IMR-90 (cell line): ENCODE results near the gene GPR161. TPM values are rescaled to one million over a fixed set of nuclear protein-coding genes. Genes with fewer than 3 reads are reported as not detected.

Experiments used
- ATAC-seq: fragments of 200-7000 bp; cut with Tn5 transposase; 2 replicates; pipeline ENCODE4 v1.9.1; 2020; ENCODE audit warnings: low read depth, mild to moderate bottlenecking, moderate library complexity
- BruUV-seq: library from RNA; stranded (reverse); fragments of 400-500 nt; replicated peaks from 2 replicates; lab custom pipeline; 2021; lab: Mats Ljungman, UMichigan
- CTCF ChIA-PET: fragments of 300-600 bp; formaldehyde crosslinking; extraction: SDS; loops from one replicate; lab custom pipeline; 2021; ENCODE audit warnings: antibody characterized with exemption; lab: Yijun Ruan, JAX
- POLR2A ChIA-PET: fragments of 300-600 bp; sonication (Branson Sonifier 250); formaldehyde crosslinking; loops from one replicate; lab custom pipeline; 2022; ENCODE audit warnings: antibody characterized with exemption; ENCODE audit not compliant: unreplicated experiment; lab: Charles Lee
- DNase-seq: peaks from one replicate; pipeline ENCODE4 v3.0.0; 2013
- H2AFZ ChIP-seq: replicated peaks from 2 replicates; pipeline ENCODE3; 2013; ENCODE audit warnings: low read length, mild to moderate bottlenecking; ENCODE audit not compliant: poor library complexity
- H2AK5ac ChIP-seq: 2 replicates; pipeline ENCODE4 v1.6.1; 2013; ENCODE audit warnings: low read depth, low read length, inconsistent platforms
- H2AK9ac ChIP-seq: replicated peaks from 2 replicates; pipeline ENCODE3; 2013; ENCODE audit warnings: mild to moderate bottlenecking, low read depth, low read length, moderate library complexity; ENCODE audit not compliant: poor library complexity
- H2BK120ac ChIP-seq: 2 replicates; pipeline ENCODE4 v1.6.1; 2013; ENCODE audit warnings: low read depth, low read length, inconsistent platforms
- H2BK15ac ChIP-seq: 3 replicates; pipeline ENCODE4 v1.6.1; 2013; ENCODE audit warnings: low read depth, low read length, inconsistent platforms
- H2BK20ac ChIP-seq: 2 replicates; pipeline ENCODE4 v1.6.1; 2013; ENCODE audit warnings: low read depth, mild to moderate bottlenecking, inconsistent platforms, low read length, moderate library complexity
- H2BK5ac ChIP-seq: 2 replicates; pipeline ENCODE4 v1.6.1; 2013; ENCODE audit warnings: mild to moderate bottlenecking, low read depth, low read length, inconsistent platforms; ENCODE audit not compliant: poor library complexity, severe bottlenecking
- H3K14ac ChIP-seq: replicated peaks from 2 replicates; pipeline ENCODE4 v1.6.1; 2013; ENCODE audit warnings: low read depth, low read length, inconsistent platforms
- H3K18ac ChIP-seq: 2 replicates; pipeline ENCODE4 v1.6.1; 2013; ENCODE audit warnings: low read depth, low read length, control low read depth
- H3K23ac ChIP-seq: 2 replicates; pipeline ENCODE4 v1.6.1; 2013; ENCODE audit warnings: low read depth, low read length, inconsistent platforms
- H3K27ac ChIP-seq: 2 replicates; pipeline ENCODE4 v1.5.1; 2013; ENCODE audit warnings: mild to moderate bottlenecking, control low read depth, low read length; ENCODE audit not compliant: insufficient read depth
- H3K27me3 ChIP-seq: 2 replicates; pipeline ENCODE4 v1.6.1; 2013; ENCODE audit warnings: low read length; ENCODE audit not compliant: control insufficient read depth, insufficient read depth
- H3K36me3 ChIP-seq: 2 replicates; pipeline ENCODE4 v1.6.1; 2013; ENCODE audit warnings: low read length, mixed read lengths; ENCODE audit not compliant: control insufficient read depth, insufficient read depth
- H3K4ac ChIP-seq: 2 replicates; pipeline ENCODE4 v1.6.1; 2013; ENCODE audit warnings: low read depth, low read length, inconsistent platforms
- H3K4me1 ChIP-seq: 2 replicates; pipeline ENCODE4 v1.6.1; 2013; ENCODE audit warnings: low read length, mixed read lengths; ENCODE audit not compliant: control insufficient read depth, insufficient read depth
- H3K4me2 ChIP-seq: 2 replicates; pipeline ENCODE4 v1.6.1; 2013; ENCODE audit warnings: low read depth, mild to moderate bottlenecking, control low read depth, low read length, moderate library complexity
- H3K4me3 ChIP-seq: 2 replicates; pipeline ENCODE4 v1.5.1; 2013; ENCODE audit warnings: low read depth, mild to moderate bottlenecking, control low read depth, low read length, moderate library complexity; ENCODE audit not compliant: insufficient read depth
- H3K56ac ChIP-seq: 2 replicates; pipeline ENCODE4 v1.6.1; 2013; ENCODE audit warnings: low read length, inconsistent platforms; ENCODE audit not compliant: insufficient read depth; ENCODE audit errors: extremely low read depth
- H3K79me1 ChIP-seq, 2 experiments: 2 replicates each; pipeline ENCODE4 v1.6.1; 2013; ENCODE audit warnings: low read length in 2 of 2, inconsistent platforms in 1 of 2, low read depth in 1 of 2
- H3K9ac ChIP-seq: 2 replicates; pipeline ENCODE4 v1.6.1; 2013; ENCODE audit warnings: low read depth, low read length, control low read depth
- H3K9me1 ChIP-seq: 2 replicates; pipeline ENCODE4 v1.6.1; 2013; ENCODE audit warnings: low read length, inconsistent platforms; ENCODE audit not compliant: insufficient read depth
- H3K9me3 ChIP-seq: 2 replicates; pipeline ENCODE4 v1.6.1; 2013; ENCODE audit warnings: low read length; ENCODE audit not compliant: control insufficient read depth, insufficient read depth
- H4K20me1 ChIP-seq: 2 replicates; pipeline ENCODE4 v1.6.1; 2013; ENCODE audit warnings: low read length, inconsistent platforms; ENCODE audit not compliant: insufficient read depth
- H4K5ac ChIP-seq: 2 replicates; pipeline ENCODE4 v1.6.1; 2013; ENCODE audit warnings: mild to moderate bottlenecking, low read depth, low read length, control low read depth
- H4K8ac ChIP-seq, 2 experiments: 2 replicates each; pipeline ENCODE4 v1.6.1; 2013; ENCODE audit warnings: low read depth in 2 of 2, low read length in 2 of 2, control low read depth in 1 of 2, inconsistent platforms in 1 of 2
- H4K91ac ChIP-seq: 2 replicates; pipeline ENCODE4 v1.6.1; 2013; ENCODE audit warnings: low read depth, low read length, inconsistent platforms; ENCODE audit not compliant: insufficient read depth
- BHLHE40 ChIP-seq: fragments of 150-350 bp; IDR thresholded peaks from 2 replicates; pipeline ENCODE4 v1.6.1; 2016; ENCODE audit warnings: mild to moderate bottlenecking, low read depth, low read length
- CEBPB ChIP-seq: IDR thresholded peaks from 2 replicates; pipeline ENCODE4 v1.6.1; 2012; ENCODE audit warnings: low read depth, low read length, improper control_type of control experiment
- CHD1 ChIP-seq: IDR thresholded peaks from 2 replicates; pipeline ENCODE4 v1.6.1; 2012; ENCODE audit warnings: low read depth, low read length, improper control_type of control experiment
- FOS ChIP-seq: fragments of 150-350 bp; IDR thresholded peaks from 2 replicates; pipeline ENCODE4 v1.6.1; 2016; ENCODE audit warnings: low read depth, low read length
- MAFK ChIP-seq: IDR thresholded peaks from 2 replicates; pipeline ENCODE4 v1.6.1; 2012; ENCODE audit warnings: low read depth, low read length, improper control_type of control experiment
- MAZ ChIP-seq: IDR thresholded peaks from 2 replicates; pipeline ENCODE4 v1.6.1; 2012; ENCODE audit warnings: low read depth, mild to moderate bottlenecking, low read length, improper control_type of control experiment, moderate library complexity, borderline replicate concordance
- NFE2L2 ChIP-seq: fragments of 150-350 bp; IDR thresholded peaks from 2 replicates; pipeline ENCODE4 v1.6.1; 2016; ENCODE audit warnings: low read depth, mild to moderate bottlenecking, low read length
- POLR2A ChIP-seq: IDR thresholded peaks from 2 replicates; pipeline ENCODE4 v1.6.1; 2012; ENCODE audit warnings: mild to moderate bottlenecking, low read depth, low read length
- RAD21 ChIP-seq: IDR thresholded peaks from 2 replicates; pipeline ENCODE4 v1.6.1; 2012; ENCODE audit warnings: low read length, improper control_type of control experiment
- RCOR1 ChIP-seq: IDR thresholded peaks from 2 replicates; pipeline ENCODE4 v1.6.1; 2012; ENCODE audit warnings: mild to moderate bottlenecking, low read length, improper control_type of control experiment; ENCODE audit not compliant: insufficient replicate concordance
- WGBS, 2 experiments: methylation state at CpG; one replicate each; pipeline versions ENCODE4 v1.1.5 to v1.1.7; 2013; ENCODE audit warnings: missing lambda C conversion rate in 2 of 2; ENCODE audit not compliant: insufficient read length in 1 of 2; ENCODE audit errors: extremely low coverage in 2 of 2; 5-methylcytosine and 5-hydroxymethylcytosine counted together
- dilution Hi-C: fragments of 300-500 bp; cut with HindIII; formaldehyde crosslinking; loops from one replicate; pipeline ENCODE4 v1.14.3; 2018; ENCODE audit warnings: low sequenced_read_pairs; ENCODE audit not compliant: unreplicated experiment
- in situ Hi-C: fragments of 300-500 bp; cut with MboI; formaldehyde crosslinking; loops from 3 replicates; pipeline ENCODE4 v1.14.3; 2019; ENCODE audit warnings: low sequenced_read_pairs, inconsistent platforms, mixed read lengths
- intact Hi-C: fragments of 100-400 bp; cut with micrococcal nuclease; formaldehyde crosslinking; loops from 2 replicates; pipeline ENCODE4 v1.10.0; 2022
- polyA plus RNA-seq, 3 experiments: library from polyadenylated mRNA; depleted of rRNA; stranded (reverse); fragments of >200 nt; gene quantifications; 2 replicates each; pipeline ENCODE4 v1.2.3, GENCODE V29; 2012; ENCODE audit warnings: low replicate concordance in 1 of 3
- total RNA-seq: library from RNA; depleted of rRNA; stranded (reverse); fragments of >200 nt; gene quantifications from 2 replicates; pipeline ENCODE4 v1.2.3, GENCODE V29; 2012
- TF ChIP-seq, protein P1 (sequence below): fragments of 150-350 bp; IDR thresholded peaks from 2 replicates; pipeline ENCODE4 v1.6.1; 2016; ENCODE audit warnings: low read depth, mild to moderate bottlenecking, low read length, moderate library complexity, borderline replicate concordance
- TF ChIP-seq, protein P2 (sequence below): conservative IDR thresholded peaks from 2 replicates; pipeline ENCODE4 v1.5.1; 2012; ENCODE audit warnings: mild to moderate bottlenecking, low read depth, low read length, improper control_type of control experiment
- TF ChIP-seq, protein P3 (sequence below): fragments of 150-350 bp; IDR thresholded peaks from 2 replicates; pipeline ENCODE4 v1.6.1; 2017; ENCODE audit warnings: mild to moderate bottlenecking, antibody characterized with exemption, low read length, low read depth

Gene GPR161
- total and polyA plus RNA-seq, 2 of the 4 experiments (the other 2 are of a cell fraction), result 12.5 to 13.3 TPM

DNA sequence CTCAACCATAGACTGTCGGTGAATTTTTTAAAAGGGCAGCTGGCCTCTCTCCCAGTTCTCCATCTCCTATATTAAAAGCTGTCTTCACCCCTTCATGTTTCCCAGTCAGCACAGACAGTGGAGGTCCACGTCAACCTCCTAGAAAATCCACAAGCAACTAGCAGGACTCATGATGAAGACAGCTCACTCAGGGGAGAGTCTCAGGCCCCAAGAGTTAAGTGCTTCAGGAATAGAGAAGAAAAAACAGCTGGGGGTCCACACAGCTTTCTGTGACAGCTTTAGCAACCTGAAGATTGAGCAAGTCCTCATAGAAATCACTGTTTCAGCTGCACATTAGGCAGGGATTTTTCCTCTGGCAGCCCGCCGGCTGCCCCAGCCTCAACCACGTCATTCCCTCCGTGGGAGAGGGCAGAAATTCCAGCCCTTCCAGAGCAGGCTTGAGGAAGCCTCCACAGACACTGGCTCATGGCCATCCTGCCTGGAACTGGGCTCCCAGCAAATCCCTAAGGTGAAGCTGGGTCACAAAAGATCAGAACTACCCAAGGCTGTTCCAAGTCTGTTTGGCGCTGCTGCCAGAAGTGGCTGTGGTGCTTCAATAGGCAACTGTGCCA is 15.2 kb downstream of the GPR161 start (continued):
- TF ChIP-seq, protein P1, sequence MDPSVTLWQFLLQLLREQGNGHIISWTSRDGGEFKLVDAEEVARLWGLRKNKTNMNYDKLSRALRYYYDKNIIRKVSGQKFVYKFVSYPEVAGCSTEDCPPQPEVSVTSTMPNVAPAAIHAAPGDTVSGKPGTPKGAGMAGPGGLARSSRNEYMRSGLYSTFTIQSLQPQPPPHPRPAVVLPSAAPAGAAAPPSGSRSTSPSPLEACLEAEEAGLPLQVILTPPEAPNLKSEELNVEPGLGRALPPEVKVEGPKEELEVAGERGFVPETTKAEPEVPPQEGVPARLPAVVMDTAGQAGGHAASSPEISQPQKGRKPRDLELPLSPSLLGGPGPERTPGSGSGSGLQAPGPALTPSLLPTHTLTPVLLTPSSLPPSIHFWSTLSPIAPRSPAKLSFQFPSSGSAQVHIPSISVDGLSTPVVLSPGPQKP, result no peak

DNA sequence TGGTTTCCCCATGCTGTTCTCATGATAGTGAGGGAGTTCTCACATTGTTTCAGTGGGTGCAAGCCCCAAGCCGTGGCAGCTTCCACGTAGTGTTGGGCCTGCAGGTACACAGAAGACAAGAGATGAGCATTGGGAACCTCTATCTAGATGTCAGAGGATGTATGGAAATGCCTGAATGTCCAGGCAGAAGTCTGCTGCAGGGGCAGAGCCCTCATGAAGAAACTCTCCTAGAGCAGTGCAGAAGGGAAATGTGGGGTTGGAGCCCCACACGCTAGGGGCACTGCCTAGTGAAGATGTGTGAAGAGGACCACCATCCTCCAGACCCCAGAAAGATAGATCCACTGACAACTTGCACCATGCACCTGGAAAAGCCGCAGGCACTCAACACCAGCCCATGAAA is 17.0 kb downstream of the GPR161 start:
- Histone ChIP-seq H3K23ac (no peak overlapping the region), H3K4me1 (peaks cover 8% of the 10 kb centered on the region), H3K36me3 (peaks cover 7% of the 10 kb centered on the region; the same call in 1 of the 2 replicates), H3K79me1 (peaks cover 18 to 54% of the 10 kb centered on the region in 2 experiments), H2BK120ac (no peak overlapping the region), H2BK5ac (no peak overlapping the region), H3K9ac (no peak overlapping the region), H3K4ac (no peak overlapping the region), H2AK5ac (no peak overlapping the region), H3K9me3 (no peaks in the 10 kb centered on the region), H3K4me2 (no peak overlapping the region), H4K20me1 (peaks cover 2% of the 10 kb centered on the region; the same call in 1 of the 2 replicates), H4K91ac (no peak overlapping the region), H4K8ac (no peak overlapping the region), H3K18ac (no peak overlapping the region), H2BK20ac (no peak overlapping the region), H4K5ac (no peak overlapping the region), H3K56ac (no peak overlapping the region), H2AK9ac (no peak overlapping the region), H3K9me1 (peaks cover 8% of the 10 kb centered on the region), H3K27ac (no peak overlapping the region), H3K4me3 (no peak overlapping the region), H2AFZ (no peak overlapping the region), H2BK15ac (no peak overlapping the region), H3K27me3 (no peaks in the 10 kb centered on the region), H3K14ac (no peak overlapping the region)
- no CpG with 5 or more reads among the region's 4 CpGs for WGBS, 2 experiments
- no TSS peak for BruUV-seq
- dilution Hi-C loops, result no loop called here
- intact Hi-C loops, result no loop called here
- ATAC-seq, result no peak
- no peak for DNase-seq
- ChIA-PET POLR2A (no interaction called here), CTCF (no interaction called here)
- in situ Hi-C loops, result no loop called here
- TF ChIP-seq POLR2A (no peak), MAFK (no peak), CEBPB (no peak), BHLHE40 (no peak), FOS (no peak), MAZ (no peak), NFE2L2 (no peak), RAD21 (no peak), RCOR1 (no peak), CHD1 (no peak)
- TF ChIP-seq, protein P2, sequence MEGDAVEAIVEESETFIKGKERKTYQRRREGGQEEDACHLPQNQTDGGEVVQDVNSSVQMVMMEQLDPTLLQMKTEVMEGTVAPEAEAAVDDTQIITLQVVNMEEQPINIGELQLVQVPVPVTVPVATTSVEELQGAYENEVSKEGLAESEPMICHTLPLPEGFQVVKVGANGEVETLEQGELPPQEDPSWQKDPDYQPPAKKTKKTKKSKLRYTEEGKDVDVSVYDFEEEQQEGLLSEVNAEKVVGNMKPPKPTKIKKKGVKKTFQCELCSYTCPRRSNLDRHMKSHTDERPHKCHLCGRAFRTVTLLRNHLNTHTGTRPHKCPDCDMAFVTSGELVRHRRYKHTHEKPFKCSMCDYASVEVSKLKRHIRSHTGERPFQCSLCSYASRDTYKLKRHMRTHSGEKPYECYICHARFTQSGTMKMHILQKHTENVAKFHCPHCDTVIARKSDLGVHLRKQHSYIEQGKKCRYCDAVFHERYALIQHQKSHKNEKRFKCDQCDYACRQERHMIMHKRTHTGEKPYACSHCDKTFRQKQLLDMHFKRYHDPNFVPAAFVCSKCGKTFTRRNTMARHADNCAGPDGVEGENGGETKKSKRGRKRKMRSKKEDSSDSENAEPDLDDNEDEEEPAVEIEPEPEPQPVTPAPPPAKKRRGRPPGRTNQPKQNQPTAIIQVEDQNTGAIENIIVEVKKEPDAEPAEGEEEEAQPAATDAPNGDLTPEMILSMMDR, result no peak
- TF ChIP-seq, protein P3, sequence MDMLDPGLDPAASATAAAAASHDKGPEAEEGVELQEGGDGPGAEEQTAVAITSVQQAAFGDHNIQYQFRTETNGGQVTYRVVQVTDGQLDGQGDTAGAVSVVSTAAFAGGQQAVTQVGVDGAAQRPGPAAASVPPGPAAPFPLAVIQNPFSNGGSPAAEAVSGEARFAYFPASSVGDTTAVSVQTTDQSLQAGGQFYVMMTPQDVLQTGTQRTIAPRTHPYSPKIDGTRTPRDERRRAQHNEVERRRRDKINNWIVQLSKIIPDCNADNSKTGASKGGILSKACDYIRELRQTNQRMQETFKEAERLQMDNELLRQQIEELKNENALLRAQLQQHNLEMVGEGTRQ, result no peak
